ENCODE results near the gene TRANK1.
A peak's percentile ranks its signal among the peaks of the same experiment; 100 is the strongest.

Gene TRANK1

GRCh38 chr3:36803091-36803791 is 141.6 kb downstream of the TRANK1 start:
- DNase-seq (ENCODE audit: low read depth, low spot score): no peak

- no peak for DNase-seq (ENCODE audit: low read depth, low spot score)
Observed at GRCh38 chr3:36800533-36801116, 144.2 kb downstream of the TRANK1 start.

- DNase-seq (ENCODE audit: low read depth, low spot score): no peak
Observed at GRCh38 chr3:36796881-36797280, 148.0 kb downstream of the TRANK1 start.

GRCh38 chr3:36796161-36796560 is 148.7 kb downstream of the TRANK1 start:
- DNase-seq (ENCODE audit: low read depth, low spot score): no peak

GRCh38 chr3:36795622-36796021 is 149.2 kb downstream of the TRANK1 start:
- DNase-seq (ENCODE audit: low read depth, low spot score): no peak

- peak; percentile 40 for DNase-seq (ENCODE audit: low read depth, low spot score)
Observed at GRCh38 chr3:36792342-36792741, 152.5 kb downstream of the TRANK1 start.

- no peak for DNase-seq (ENCODE audit: low read depth, low spot score)
Observed at GRCh38 chr3:36790765-36791164, 154.1 kb downstream of the TRANK1 start.

- DNase-seq (ENCODE audit: low read depth, low spot score): no peak
Observed at GRCh38 chr3:36786921-36787890, 157.6 kb downstream of the TRANK1 start.

- DNase-seq (ENCODE audit: low read depth, low spot score): no peak
Observed at GRCh38 chr3:36784138-36784635, 160.7 kb downstream of the TRANK1 start.

GRCh38 chr3:36777424-36778218 is 167.2 kb downstream of the TRANK1 start:
- DNase-seq (ENCODE audit: low read depth, low spot score): no peak

Measured in iPS DF 19.7 (cell line).